Measurements from ENCODE around the gene C20orf204.

The C20orf204 gene

DNA sequence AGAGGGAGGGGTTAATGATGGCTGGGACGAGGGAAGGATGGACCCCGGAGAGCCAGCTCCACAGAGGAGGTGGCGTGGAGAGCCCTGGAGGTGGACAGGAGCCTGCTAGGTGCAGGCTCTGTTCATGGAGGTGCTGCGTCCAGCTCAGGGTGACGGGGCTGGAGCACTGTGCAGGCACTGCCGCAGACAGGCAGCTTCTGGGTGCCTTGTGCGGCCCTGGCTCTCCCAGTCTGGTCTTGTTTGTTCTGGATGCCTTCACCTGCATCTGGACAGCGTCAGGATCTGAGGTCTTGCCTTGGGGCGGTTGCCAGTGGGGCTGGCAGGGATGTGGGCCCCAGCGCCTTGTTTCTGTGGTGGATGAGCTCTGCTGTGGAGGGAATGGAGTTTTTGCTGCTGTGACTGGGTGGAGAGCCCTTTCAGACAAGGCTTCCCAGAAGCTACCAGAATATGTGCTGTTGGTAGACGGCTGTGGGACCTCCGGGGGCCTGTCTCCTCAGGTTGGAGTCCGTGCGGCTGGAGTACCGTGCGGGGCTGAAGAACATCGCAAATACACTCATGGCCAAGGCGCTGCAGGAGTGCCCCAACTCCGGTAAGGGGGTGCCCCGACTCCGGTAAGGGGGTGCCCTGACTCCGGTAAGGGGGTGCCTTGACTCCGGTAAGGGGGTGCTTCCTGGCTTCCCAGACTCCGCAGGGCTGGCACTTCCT is 7.8 kb upstream of the C20orf204 start:
- no peak for DNase-seq

DNA sequence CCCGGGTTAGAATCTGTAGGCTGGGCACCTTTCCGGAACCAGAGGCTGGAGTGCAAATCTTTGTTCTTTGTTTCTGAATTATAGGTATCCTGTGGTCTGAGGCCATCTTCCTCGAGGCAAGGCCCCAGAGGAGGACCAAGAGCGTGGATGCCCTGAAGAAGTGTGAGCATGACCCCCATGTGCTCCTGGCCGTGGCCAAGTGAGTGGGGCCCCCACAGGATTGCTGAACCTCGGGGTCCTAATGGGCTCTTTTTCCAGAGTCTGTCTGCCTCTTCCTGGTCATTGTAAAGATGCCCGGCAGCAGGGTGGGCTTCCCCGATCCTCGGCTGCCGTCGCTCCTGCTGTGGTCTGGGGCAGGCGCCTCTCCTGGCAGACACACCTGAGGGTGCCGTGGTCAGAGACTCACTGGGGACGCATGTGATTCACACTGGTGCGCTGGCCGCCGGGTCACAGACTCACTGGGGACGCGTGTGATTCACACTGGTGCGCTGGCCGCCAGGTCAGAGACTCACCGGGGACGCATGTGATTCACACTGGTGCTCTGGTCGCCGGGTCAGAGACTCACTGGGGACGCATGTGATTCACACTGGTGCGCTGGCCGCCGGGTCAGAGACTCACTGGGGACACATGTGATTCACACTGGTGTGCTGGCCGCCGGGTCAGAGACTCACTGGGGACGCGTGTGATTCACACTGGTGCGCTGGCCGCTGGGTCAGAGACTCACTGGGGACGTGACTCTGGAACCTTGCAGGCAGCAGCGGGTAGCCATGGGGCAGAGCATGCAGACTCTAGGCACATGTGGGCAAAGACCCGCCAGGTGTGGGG is 6.5 kb upstream of the C20orf204 start:
- DNase-seq, result no peak

DNA sequence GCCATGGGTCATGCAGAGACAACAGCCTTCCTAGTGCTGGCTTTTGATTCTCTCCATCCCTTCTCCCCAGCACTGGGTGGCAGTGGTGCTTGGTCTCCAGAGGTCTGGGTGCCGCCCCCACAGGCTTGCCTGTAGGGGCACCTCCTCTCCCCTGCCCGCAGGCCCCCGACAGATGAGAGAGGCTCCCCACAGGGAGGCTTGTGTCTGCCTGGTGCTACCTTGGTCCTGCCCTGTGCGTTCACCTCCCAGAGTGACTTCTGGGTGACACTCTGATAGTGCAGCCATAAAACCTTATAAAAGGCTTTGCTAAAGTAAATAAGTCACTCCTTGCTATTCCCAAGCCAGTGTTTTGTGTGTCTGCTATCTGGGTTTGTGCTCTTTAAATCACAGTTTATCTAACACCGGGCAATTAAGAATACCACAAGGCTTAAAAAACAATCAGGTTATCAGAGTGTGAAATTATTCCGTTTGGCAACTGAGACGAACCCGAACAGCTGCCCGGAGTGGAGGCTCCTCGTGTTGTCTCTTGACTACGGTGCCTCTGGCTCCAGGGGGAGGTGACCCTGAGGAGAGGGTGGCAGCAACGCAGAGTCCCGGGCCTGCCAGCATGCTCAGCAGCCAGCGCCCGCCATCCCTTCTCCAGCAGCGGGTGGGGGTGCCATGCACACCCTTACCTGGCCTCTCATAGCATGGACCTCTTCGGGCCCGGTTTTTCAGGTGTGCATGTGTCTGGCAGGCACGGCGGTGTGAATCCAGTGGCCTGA is 5.4 kb upstream of the C20orf204 start:
- DNase-seq, result no peak

DNA sequence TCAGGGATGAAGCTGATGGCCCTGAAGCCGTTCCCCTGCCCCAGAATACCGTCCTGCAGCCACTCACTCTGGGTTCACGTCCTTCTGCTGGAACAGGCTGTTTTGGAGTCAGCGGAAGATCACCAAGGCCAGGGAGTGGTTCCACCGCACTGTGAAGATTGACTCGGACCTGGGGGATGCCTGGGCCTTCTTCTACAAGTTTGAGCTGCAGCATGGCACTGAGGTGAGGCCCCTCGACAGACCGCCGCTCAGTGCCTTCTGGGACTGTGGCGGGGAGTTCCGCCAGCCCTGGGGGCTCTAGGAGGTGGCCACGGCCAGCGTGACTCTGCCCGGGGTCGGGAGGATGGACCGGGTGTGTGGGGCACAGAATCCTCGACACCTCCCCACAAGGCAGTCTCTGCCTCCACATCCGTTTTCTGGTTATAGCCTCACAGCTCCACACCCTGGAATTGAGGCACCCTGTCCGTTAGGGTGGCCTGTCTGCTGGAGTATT is 4.1 kb upstream of the C20orf204 start:
- no peak for DNase-seq

DNA sequence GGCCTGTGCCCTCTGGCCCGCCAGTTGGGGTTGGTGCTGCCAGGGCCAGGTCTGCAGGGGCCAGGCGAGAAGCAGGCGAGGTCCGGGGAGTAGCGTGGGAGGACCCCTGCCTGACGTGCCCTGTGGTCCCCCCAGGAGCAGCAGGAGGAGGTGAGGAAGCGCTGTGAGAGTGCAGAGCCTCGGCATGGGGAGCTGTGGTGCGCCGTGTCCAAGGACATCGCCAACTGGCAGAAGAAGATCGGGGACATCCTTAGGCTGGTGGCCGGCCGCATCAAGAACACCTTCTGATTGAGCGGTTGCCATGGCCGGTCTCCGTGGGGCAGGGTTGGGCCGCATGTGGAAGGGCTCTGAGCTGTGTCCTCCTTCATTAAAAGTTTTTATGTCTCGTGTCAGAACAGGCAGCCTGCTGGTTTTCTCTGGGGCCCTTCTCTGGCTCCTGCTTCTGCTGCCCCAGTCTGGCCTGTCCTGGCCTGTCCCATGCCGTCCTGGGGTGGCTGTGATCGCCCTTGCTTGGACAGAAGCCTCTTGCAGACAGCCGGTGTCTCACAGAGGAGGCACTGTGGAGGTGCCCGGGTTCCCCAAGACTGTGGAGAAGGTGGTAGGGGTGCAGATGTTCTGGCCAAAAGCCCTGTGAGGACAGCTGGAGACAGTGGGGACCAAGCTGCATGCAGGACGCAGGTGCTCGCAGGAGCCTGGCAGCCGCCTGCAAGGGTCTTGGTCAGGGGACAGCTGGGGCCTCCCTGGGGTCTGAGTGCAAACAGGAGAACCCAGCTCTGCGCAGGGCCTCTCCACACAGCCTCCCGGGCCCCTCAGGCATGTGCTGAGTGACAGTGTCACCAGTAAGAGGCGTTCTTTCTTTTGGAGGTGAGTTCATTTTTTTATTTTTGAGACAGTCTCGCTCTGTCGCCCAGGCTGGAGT is 3.0 kb upstream of the C20orf204 start:
- DNase-seq, result no peak

DNA sequence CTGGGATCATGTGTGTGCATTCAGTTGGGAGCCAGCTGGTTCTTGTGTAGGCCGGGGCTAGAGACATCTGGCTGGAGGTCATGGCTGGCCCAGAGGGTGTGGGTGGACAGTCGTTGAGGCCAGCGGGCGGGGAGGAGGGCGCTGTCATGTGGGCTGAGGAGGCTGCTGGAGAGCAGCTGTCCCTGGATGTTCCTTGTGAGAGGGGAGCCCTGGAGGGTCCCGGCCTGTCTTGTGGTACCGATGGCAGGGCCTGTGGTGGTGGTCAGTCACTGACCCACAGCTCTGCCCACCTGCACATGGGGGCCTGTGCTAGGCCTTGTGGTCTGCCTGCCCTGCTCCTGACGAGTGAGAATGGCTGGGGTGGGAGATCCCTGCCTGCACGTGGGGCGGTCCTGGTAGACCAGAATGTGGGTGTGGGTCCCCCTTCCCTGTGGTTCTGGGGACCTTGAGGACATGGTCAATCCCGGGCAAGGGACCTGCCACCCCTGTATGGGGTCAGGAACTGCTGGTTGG is 1.9 kb upstream of the C20orf204 start:
- DNase-seq, result no peak

DNA sequence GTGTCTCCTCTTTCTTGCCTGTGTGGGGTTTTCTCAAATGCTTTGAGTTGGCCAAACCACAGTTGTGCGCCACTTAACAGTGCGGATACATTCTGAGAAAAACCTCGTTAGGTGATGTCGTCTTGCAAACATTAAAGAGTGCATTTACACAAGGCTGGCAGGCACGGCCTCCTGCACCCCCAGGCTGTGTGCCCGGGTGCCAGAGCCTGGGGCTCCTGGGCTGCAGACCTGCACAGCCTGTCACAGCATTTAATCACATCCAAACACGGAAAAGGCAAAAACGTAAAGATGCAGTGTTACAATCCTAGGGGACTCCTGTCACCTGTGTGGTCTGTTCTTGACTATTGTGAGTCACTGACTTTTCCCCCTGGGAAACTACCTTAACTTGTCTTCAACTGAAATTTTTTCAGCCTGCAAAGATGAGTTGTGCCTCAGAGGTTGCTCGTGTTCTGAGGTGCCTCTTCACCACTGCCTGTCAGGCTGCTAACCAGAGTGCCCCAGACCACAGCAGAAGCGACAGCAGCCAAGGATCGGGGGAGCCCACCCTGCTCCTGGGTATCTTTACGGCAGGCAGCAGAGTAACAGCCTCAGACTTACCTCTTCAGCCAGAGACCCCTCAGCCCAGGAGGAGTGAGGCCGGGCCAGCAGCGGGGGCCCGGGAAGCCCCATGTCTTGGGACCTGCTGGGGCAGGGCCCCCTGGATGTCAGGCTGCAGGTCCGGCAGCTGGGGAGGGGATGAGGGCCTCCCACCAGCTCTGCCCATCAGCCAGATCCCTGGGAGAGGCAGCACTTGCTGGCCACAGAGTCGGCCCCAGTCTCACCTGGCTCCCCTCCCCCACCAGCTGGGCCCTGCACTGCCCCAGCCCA is 683 bp upstream of the C20orf204 start:
- DNase-seq, result no peak

DNA sequence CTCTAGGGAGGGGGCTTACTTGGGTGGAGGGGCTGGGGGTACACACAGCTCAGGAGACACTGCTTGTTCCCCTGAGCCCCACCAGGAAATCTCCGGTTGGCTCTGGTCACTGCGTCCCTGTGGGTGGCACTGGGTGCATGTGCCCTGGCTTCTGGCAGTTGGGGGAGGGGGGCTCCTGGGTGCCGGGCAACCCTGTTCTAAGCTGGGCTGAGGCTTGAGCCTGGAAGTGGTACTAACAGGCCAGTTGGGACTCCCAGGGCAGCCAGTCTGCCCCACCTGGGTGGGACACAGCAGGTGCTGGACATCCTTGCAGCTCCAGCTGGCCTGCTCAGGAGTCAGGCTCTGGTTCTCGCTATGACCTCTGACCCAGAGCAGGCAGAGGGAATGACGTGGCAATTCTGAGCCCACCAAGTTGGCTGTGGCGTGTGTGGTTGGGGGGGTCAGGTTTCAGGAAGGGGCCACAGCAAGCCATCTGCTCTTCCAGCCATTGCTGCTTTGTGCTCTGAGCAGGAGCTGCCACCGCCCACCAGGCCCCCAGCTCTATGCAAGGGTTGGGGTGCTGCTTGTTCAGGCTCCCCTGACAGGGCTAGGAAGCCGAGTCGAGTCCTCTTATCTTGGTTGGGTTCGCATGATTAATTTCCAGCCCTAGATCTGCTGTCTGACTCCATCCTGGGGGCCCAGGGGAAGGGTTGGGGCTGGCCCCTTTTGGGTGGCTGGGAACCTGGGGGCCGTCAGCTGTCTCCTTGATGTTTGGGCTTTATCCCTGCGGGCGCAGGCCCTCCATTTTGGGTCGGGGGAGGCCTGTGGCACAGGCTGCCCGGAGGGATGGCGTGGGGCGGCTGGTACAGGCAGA is 590 bp downstream of the C20orf204 start:
- DNase-seq, result no peak

DNA sequence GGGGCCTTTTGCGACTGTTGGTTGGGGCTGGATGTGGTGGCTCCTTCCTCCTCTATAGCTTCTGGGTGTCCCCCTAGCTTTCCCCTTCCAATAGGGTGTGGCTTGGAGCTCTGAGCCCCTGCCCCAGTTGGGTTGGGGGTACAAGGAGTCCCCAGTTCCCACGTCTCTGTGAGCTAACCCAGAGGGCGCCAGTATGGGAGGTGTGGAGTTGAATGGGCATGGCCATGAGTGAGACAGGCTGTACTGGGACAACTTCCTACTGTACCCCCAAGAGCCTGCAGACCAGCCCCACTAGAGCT is 1.2 kb downstream of the C20orf204 start:
- no peak for DNase-seq

DNA sequence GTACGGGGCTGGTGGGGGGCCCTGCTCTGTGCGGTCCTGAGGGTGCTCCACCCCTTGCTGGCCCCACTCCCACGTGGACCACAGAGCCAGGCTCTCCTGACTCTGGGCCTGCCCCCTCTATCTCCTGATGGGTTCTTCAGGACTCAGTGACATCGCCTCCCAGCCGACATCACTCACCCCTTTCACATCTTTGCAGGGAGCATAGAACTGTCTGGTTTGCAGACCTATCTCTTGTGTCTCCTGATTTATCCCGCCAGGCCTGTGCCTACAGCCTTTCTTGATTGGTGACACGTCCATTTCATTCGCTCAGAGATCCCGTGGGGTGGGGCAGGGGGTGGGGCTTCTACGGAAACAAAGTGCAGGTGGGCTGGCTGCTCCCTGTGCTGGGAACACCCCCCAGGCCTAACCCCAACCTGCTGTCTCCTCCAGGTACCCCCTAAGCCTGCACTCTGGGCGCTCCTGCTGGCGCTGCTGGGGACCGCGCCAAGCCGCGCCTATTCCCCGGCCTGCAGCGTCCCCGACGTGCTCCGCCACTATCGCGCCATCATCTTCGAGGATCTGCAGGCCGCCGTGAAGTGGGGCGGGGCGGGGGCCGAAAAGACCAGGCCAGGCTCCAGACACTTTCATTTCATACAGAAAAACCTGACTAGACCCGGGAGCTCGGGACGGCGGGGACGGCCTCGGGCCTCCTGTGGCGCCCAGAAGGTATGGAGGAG is 1.7 kb downstream of the C20orf204 start:
- peak in 1 of 2 donors; percentile 26 for DNase-seq

DNA sequence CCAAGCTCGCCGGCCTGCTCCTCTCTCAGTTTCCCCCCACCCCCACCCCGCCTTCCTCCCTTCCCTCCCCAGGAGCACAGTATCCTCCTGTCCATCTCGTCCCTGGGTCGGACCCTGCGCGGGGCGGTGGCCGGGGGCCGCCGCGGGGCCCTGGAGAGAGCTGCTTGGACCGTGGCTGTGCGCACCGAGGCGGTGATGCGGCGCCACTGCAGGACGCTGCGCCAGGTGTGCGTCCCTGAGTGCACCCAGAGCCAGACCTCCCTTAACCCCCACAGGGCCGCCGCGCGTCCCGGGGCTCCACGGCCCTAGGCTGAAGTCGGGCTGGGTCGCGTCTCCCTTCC is 2.2 kb downstream of the C20orf204 start:
- peak in 1 of 2 donors; percentile 32 for DNase-seq

DNA sequence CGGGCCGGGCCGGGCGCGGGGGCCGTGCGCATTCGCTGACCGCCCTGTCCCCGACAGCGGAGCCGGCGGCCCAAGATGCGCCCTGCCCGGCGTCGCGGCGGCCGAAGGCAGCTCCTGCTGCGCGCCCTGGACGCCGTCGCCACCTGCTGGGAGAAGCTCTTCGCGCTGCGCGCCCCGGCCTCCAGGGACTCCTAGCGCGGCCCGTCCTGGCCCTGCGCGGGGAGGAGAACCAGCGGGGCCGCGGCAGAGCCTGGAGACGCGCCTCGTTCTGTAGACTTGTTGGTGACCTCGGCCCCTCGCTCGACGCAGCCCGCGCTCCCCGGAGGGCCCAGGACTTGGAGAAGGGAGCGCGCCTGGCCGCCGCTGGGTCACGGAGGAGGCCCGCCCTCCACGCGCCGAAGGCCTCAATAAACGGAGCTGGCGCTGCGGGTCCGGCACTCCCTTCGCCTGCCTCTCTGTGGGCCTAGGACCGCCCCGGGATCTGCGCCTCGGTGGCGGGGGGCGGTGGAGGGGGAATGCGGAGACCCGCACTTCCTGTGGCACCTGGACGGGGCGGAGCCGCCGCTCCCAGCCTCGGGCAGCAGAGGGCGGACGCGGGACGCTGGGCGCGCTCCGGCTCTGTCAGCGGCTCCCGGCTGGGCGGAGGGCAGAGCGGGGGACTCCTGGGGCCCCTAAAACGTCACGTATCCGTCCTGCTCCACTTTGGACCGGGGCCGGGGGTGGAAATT is 2.7 kb downstream of the C20orf204 start:
- DNase-seq, result peak; percentile 68 to 78

DNA sequence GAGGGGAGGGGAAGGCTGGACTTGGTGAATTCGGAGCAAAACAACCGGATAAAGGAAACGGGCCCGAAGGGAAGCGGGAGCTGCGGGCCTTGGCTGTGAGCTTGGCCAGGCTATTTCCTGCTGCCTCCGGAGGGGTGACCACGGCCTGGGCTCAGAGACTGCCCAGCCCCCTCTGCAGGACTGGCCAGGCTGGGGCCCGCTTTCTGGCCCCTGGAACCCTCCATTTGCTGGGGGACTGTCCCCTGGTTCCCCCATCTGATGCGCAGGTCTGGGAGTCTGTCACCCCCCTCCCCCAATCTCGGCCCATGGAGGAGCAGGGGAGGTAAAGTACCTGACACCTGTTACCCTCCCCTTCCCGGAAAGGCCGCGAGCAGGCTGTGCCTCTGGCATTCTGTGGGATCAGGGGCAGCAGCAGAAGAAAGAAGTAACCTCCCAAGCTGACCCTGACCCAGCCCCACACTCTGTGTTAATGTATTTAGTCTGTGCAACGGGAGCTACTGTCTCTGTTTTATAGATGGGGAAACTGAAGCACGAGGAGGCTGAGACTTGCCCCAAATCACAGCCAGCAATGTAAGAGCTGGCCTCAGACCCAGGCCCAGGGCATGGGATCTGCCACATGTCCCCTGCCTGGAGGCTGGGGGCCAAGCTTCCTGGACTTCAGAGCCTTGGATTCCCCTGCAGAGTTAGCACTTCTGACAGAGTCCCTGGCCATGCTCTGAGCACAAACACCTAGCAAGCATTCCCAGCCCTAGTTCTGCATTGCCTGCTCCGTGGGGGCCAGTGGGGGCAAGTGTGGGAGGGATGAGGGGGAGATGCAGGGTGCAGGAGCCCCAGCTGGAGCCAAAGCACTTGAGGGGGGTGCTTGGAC is 3.5 kb downstream of the C20orf204 start:
- DNase-seq, result no peak

DNA sequence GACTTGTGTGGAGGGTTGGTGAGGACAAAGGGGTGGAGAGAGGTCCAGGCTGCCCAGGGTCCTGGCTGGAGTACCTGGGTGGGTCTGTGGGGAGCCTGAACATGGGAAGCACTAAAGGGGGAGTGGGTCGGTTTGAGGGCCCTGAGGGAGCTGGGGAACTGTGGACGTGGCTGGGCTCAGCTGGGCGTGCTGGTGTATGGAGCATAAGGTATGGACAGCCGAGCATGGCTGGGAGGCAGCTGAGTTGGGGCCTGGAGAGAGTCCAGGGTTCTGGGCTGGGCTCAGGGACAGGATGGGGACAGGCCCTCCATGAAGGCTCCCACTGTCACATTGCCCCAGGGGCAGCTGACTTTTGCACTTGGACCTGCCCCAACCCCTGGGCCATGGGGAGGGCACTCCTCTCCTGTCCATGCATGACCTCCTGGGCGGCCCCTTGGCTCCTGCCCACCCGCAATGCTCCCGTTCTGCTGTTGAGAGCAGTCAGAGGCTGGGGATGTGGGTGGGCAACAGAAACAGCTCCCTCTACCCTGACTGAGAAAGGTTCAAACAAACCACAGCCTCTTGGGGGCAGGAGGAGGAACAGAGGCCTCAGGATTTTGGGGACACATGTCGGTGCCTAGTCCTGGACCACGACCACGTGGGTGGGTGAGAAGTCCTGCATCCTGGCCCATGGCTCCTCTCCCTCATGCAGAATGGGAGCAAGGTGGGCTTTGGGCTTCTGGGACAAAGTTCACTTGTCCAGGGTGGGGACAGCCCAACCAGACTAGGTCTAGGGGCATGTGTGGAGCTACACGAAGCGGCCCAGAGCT is 4.5 kb downstream of the C20orf204 start:
- no peak for DNase-seq

DNA sequence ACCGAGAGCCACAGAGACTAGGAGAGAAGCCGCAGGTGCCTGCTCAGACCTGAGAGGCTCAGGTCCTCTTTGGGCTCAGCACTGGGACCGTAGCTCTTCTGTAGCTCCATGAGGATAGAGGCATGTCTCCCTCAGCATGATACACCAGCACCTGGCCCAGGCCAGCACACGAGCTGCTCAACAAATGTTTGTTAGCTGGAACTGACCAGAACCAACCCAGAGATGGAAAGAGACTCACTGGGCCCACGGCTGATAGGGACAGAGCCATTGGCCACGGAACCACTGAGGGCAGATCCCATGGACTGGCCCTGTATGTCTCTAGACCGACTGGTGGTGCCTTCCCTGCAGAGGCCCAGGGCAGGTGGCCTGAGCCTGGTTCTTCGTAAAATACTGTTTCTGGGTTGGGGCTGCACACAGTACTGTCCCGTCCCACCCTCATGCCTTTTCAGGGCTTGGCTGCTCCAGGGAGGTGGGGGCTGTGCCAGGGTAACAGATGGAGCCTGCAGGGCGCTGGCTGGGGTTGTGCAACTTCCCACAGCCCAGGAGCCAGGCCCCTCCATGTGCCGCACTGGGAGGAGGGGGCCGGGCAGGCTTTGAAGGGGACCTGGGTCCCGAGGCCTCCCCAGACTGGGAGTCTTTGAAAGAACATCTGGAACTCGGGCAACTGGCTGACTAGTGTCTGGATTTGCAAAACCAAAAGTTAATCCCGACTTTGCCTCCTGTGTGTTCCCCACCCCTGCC is 5.2 kb downstream of the C20orf204 start:
- DNase-seq, result no peak

DNA sequence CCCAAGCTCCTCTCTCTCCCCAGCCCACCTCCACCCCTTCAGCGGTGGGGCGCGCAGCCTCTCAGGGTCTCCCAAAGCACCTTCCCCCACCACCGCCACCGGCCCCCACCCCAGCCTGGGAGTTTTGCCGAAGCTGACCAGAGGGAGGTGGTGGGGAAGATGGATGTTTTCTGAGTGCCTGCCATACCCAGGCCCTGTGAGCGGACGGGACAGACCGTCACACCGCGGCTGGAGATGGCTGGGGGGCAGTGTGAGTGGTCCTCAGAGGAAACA is 5.7 kb downstream of the C20orf204 start:
- no peak for DNase-seq

Measured in stimulated activated CD4-positive, alpha-beta T cell treated with anti-CD3 and anti-CD28 coated beads, Interleukin-2, amount 100 ng/mL, for 48 hours (primary cell).